HepG2 (cell line): ENCODE results near the gene TLN1. TPM values are rescaled to one million over a fixed set of nuclear protein-coding genes. Genes with fewer than 3 reads are reported as not detected.

ENCODE experiments used
- AHDC1 ChIP-seq: sonication (generic); formaldehyde crosslinking; IDR thresholded peaks from 2 replicates; pipeline ENCODE4 v1.5.1; 2020; ENCODE audit warnings: mild to moderate bottlenecking, missing genetic modification reagents, borderline replicate concordance
- ARNT ChIP-seq: fragments of 450-650 bp; IDR thresholded peaks from 2 replicates; pipeline ENCODE4 v1.6.1; 2017
- BCL6 ChIP-seq: IDR thresholded peaks from 2 replicates; pipeline ENCODE4 v1.6.1; 2016; ENCODE audit warnings: missing genetic modification reagents, missing compliant biosample characterization
- BRF2 ChIP-seq: sonication (generic); formaldehyde crosslinking; IDR thresholded peaks from 2 replicates; pipeline ENCODE4 v1.8.1; 2022; ENCODE audit warnings: mild to moderate bottlenecking, missing genetic modification reagents
- FUBP1 ChIP-seq: sonication (generic); formaldehyde crosslinking; IDR thresholded peaks from 2 replicates; pipeline ENCODE4 v1.5.1; 2020; ENCODE audit warnings: missing genetic modification reagents, mild to moderate bottlenecking, borderline replicate concordance
- GTF2F1 ChIP-seq: fragments of 150-350 bp; IDR thresholded peaks from 2 replicates; pipeline ENCODE4 v1.6.1; 2014; ENCODE audit warnings: low read length
- HIC2 ChIP-seq: sonication (generic); formaldehyde crosslinking; IDR thresholded peaks from 2 replicates; pipeline ENCODE4 v1.9.0; 2022; ENCODE audit warnings: low read depth, missing genetic modification reagents
- KDM2A ChIP-seq: sonication (generic); formaldehyde crosslinking; IDR thresholded peaks from 2 replicates; pipeline ENCODE4 v1.4.0; 2020; ENCODE audit warnings: low read depth, missing genetic modification reagents, borderline replicate concordance
- POGZ ChIP-seq: sonication (generic); formaldehyde crosslinking; IDR thresholded peaks from 2 replicates; pipeline ENCODE4 v1.4.0; 2020; ENCODE audit warnings: mild to moderate bottlenecking, missing genetic modification reagents
- RFX5 ChIP-seq: IDR thresholded peaks from 2 replicates; pipeline ENCODE4 v1.6.1; 2011; ENCODE audit warnings: low read depth, low read length, improper control_type of control experiment
- SRF ChIP-seq: IDR thresholded peaks from 2 replicates; pipeline ENCODE4 v1.6.1; 2011; ENCODE audit warnings: mild to moderate bottlenecking, low read depth, low read length, moderate library complexity
- SRSF9 ChIP-seq: fragments of 200-400 bp; formaldehyde crosslinking; IDR thresholded peaks from 2 replicates; pipeline ENCODE4 v1.6.1; 2018; ENCODE audit warnings: borderline replicate concordance, mild to moderate bottlenecking, low read depth, low read length; ENCODE audit not compliant: insufficient read depth, poor library complexity, severe bottlenecking
- ZBTB8A ChIP-seq: sonication (generic); formaldehyde crosslinking; IDR thresholded peaks from 2 replicates; pipeline ENCODE4 v1.4.0; 2020; ENCODE audit warnings: mild to moderate bottlenecking, low read depth, missing genetic modification reagents, borderline replicate concordance
- ZNF224 ChIP-seq: sonication (generic); formaldehyde crosslinking; IDR thresholded peaks from 2 replicates; pipeline ENCODE4 v1.5.0; 2020; ENCODE audit warnings: mild to moderate bottlenecking, missing genetic modification reagents
- ZNF234 ChIP-seq: sonication (generic); formaldehyde crosslinking; conservative IDR thresholded peaks from 2 replicates; pipeline ENCODE4 v1.5.1; 2020; ENCODE audit warnings: mild to moderate bottlenecking, missing genetic modification reagents
- ZNF44 ChIP-seq: sonication (generic); formaldehyde crosslinking; IDR thresholded peaks from 2 replicates; pipeline ENCODE4 v1.5.1; 2020; ENCODE audit warnings: mild to moderate bottlenecking, missing genetic modification reagents
- ZNF451 ChIP-seq: sonication (generic); formaldehyde crosslinking; IDR thresholded peaks from 2 replicates; pipeline ENCODE4 v1.5.0; 2020; ENCODE audit warnings: mild to moderate bottlenecking, missing genetic modification reagents
- ZNF720 ChIP-seq: sonication (generic); formaldehyde crosslinking; IDR thresholded peaks from 2 replicates; pipeline ENCODE4 v1.4.0; 2020; ENCODE audit warnings: missing genetic modification reagents
- ZNF773 ChIP-seq: sonication (generic); formaldehyde crosslinking; IDR thresholded peaks from 2 replicates; pipeline ENCODE4 v1.4.0; 2020; ENCODE audit warnings: missing genetic modification reagents, borderline replicate concordance
- polyA plus RNA-seq, 8 experiments: library from polyadenylated mRNA; depleted of rRNA in 3 of 8; stranded (reverse) in 7 of 8; unstranded in 1 of 8; fragments of >200 nt; fragmentation: Illumina TruSeq in 4 of 8; extraction: Trizol in 4 of 8; gene quantifications; 2 replicates each; pipeline versions ENCODE4 v1.2.1 to v1.2.3, GENCODE V29; 2011 to 2016; ENCODE audit warnings: low read depth in 4 of 8, missing spikeins in 1 of 8, mixed read lengths in 1 of 8; ENCODE audit not compliant: insufficient read depth in 1 of 8
- total RNA-seq, 5 experiments: library from RNA; depleted of rRNA; stranded (reverse); fragments of >200 nt; fragmentation: Illumina TruSeq; extraction: Trizol; gene quantifications; 2 replicates each; pipeline ENCODE4 v1.2.3, GENCODE V29; 2016; ENCODE audit warnings: low read depth in 1 of 5

TLN1 gene
- total and polyA plus RNA-seq, 2 of the 13 experiments (the other 11 are each of a cell fraction or from before 2014, with no cell fraction given), result 35.2 to 51.8 TPM

- TF ChIP-seq HIC2 (CRISPR knock-in tag) (peak; percentile 91), ZNF451 (peak; percentile 55; the same call in 1 of the 2 replicates), SRF (no peak), RFX5 (no peak), AHDC1 (CRISPR knock-in tag) (no peak), ZBTB8A (CRISPR knock-in tag) (no peak), BCL6 (CRISPR knock-in tag) (0 out of 2 replicates have a peak, but pooled peaks have one; percentile 21), ZNF720 (no peak), FUBP1 (CRISPR knock-in tag) (no peak), GTF2F1 (no peak), ZNF224 (CRISPR knock-in tag) (no peak), BRF2 (CRISPR knock-in tag) (peak; percentile 96), ZNF773 (no peak), ZNF44 (CRISPR knock-in tag) (no peak), POGZ (CRISPR knock-in tag) (peak; percentile 75; the same call in 1 of the 2 replicates), KDM2A (CRISPR knock-in tag) (peak; percentile 84), SRSF9 (no peak), ARNT (no peak), ZNF234 (CRISPR knock-in tag) (no peak)
Measured at GRCh38 chr9:35664531-35665470, 67.2 kb downstream of the TLN1 start, which contains the start of gene ARHGEF39 (continued).
